ENCODE results near the gene CD300C.
"Not testable (repeated sequence)": the region's sequence is repeated elsewhere in the genome, so short reads cannot be mapped to it uniquely, and the experiment has no call there.

CD300C gene

DNA sequence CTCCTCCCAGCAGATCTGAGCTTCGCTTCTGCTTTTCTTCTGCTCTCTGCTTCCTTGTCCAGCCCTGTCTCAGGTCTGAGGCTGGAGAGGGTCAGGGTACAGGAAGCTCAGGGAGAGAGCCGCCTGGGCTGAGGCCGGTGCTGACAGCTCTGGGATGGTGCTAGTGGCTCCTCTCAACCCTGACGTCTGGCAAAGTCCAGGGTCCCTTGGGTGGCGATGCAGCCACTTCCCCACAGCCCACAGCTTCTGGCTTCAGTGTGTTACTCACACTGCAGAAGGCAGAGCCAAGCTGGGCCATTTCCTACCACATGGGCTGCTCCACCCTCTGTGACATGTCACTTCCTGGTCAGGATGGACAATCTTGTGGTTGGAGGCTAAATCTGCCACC lies at the start of gene CD300C:
CD300C (minus strand) TSS at position 273 of the 388 bp plus-strand sequence. CDS start 333 bp downstream, outside the sequence.
- no peak for DNase-seq

DNA sequence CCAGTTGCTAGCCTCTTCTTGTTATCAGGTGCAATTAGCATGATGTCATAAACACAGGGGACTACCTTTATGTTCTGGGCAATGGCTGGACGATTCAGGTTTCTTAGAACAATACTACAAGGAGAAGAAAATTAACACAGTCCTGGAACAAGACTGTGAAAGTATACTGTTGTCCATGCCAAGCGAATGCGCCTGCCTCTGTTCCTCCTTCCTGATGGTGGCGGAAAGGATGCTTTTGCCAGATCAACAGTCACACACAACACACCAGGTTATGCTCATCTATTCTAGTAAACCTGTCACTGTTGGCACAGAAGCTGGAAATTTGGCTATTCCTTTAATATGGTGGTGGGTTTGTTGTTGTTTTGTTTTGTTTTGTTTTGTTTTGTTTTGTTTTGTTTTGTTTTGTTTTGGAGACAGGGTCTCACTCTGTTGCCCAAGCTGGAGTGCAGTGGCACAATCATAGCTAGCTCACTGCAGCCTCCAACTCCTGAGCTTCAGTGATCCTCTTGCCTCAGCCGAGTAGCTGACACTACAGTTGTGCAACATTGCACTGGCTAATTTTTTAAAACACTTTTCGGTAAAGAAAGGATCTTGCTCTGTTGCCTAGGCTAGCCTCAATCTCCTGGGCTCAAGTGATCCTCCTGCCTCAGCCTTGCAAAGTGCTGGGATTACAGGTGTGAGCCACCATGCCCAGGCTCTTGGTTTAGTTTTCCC lies 49.3 kb upstream of the CD300C start:
- no peak for DNase-seq

DNA sequence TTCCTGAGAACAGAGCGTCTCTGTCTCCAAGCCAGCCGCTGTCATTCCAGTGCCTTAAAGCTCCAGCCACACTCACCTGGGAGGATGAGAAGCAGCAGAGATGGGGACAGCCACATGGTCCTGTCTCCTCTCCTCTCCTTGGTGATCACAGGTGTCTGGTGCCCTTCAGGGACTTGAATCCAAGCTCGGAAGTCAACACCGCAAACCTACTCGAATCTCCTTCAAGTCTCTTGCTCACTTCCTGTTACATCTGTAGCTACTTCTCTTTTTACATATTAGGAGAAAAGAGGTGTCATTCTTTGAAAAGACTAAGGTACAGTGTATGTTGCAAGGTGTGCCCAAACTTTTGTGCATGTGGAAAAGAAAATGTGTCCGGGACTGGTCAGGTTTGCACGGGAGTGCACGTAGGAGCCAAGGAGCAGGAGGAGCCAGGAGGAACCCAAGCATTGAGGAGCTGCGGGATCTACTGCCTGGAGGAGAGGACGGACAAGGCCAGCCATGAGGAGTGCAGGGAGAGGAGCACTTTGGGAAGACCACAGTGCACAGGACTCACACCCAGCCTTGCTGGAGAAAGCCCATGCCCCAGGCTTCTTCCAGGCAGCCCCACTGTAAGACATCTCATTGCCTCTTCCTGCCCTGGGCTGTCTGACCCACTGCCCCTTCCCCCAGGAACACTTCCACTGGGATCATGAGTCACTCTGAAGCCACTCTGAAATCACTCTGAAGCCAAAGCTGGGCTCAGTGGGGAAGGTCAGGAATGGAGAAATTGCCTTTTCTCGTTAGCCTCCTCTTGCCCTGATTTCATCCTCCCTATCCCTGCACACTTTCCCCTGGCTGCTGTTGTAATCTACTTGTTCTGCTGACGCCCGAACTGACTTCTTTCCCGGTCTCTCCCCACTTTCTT lies 46.4 kb upstream of the CD300C start, which contains the start of gene CD300LD:
CD300LD (minus strand) TSS at position 197 of the 904 bp plus-strand sequence; CDS start at position 116, 81 bp downstream.
- DNase-seq: no peak

DNA sequence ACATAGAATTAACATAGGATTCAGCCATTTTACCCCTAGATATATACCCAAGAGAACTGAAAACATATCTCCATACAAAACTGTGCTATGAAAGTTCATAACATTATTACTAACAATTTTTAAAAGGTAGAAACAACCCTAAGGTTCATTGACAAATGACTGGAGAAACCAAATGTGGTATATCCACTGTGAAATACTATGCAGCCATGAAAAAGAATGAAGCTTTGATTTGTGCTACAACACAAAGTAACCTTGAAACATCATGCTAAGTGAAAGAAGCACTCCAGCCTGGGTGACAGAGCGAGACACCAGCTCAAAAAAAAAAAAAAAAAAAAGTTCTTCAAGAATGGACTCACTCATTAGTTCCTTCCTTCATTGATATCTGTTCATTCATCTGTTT lies 45.6 kb upstream of the CD300C start:
- DNase-seq: no peak

DNA sequence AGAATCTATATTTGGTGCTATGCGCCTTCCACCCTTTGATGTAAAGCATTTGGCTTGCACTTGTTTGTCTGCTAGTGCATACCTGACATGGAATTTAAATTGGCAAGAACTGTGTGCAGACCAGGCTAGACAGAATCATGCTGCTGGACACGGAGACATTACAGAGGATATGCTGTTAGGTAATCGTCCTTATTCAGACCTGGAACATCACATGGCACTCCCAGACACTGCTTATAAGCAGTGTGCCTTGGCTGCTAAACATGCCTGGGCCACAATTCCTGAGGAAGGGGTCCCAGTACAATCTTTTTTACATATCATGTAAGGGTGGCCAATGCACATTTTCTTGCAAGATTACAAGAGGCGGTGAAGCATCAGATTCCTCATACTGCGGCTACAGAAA lies 39.8 kb upstream of the CD300C start:
- no peak for DNase-seq

DNA sequence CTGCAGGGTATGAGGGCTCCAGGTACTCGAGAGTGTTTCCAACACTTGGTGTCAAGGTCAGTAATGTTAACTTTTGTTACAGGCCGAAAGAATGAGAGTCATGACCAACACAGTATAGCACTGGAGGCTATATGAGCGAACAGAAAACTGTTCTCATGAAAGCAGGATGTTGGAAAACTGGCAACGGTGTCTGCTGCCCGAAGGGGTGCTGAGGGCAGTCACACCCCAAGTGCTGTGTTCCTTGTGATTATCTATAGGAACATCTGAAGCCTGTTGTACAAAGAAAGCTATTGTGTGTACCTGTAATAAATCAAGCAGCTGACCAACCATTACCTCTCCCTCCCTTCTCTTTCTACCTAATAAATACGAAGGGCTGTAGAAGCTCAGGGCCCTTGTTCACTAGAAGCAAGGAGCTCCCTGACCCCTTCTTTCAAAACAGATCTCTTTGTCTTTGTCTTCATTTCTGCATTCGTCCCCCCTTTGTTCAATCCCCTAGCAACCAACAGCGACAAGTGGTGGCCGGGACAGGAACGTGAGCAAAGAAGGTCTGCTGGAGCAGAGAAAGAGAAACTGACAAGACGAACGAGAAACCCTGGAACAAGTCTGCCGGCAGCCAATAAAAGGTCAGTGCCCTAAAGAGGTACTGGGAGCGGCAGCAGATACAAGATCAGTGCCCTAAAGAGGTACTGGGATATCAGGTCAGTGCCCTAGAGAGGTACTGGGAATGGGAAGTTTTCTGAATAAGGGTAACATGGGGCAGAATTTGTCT lies 38.6 kb upstream of the CD300C start:
- DNase-seq: no peak

DNA sequence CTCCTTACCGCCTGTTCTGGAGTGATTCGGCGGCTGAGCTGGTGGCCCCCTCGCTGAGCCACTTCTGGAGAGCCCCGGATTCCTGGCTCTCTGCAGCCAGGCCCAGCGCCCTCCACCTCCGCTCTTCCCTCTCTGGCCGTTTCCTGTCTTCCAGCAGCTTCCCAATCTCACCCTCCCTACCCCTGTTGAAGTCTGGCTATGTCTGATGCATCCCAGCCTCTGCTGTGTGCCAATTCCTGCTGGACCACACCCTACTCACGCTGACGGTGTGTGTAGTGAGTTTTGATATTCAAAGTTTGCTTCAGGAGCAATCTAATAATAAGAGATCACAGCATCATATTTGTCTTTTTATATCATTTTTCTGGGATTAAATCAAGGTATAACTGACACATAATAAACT lies 36.7 kb upstream of the CD300C start:
- DNase-seq: no peak

DNA sequence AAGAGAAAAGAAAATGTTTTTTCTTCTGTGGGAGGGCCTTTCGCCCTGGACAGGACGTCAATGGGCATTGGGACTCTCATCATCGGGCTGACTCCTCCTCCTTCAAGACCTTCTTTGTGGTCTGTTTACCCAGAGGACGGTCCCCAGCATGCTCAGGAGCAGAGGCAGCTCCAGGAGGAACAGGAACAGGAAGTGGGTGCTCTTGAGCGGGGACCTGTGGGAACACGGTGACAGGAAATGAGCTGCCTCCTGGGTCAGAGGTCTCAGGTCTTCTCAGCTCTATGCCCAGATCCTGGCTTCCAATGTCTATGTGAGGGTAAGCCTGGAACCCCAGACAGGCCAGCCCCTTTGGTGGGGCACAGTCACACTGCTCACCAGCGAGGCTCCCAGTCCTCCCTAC lies 34.0 kb upstream of the CD300C start:
- no peak for DNase-seq

DNA sequence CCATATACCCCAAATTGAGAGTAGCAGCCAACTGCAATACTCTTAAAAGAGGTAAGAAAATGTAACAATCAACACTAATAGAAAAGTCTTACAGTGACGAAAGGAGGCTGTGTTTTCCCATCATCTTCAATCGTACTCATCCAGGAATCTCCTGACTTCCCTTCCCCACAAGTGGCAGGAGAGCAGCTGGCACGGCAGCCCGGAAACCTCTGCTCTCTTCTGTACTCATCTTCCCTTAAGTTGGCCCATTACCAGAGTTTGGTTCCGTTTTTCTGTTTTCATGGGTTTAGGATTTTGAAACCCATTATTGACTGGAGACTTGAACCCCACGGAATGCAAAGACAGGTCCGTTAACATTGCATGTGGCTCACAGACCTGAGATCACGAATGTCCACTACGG lies 33.1 kb upstream of the CD300C start:
- no peak for DNase-seq

DNA sequence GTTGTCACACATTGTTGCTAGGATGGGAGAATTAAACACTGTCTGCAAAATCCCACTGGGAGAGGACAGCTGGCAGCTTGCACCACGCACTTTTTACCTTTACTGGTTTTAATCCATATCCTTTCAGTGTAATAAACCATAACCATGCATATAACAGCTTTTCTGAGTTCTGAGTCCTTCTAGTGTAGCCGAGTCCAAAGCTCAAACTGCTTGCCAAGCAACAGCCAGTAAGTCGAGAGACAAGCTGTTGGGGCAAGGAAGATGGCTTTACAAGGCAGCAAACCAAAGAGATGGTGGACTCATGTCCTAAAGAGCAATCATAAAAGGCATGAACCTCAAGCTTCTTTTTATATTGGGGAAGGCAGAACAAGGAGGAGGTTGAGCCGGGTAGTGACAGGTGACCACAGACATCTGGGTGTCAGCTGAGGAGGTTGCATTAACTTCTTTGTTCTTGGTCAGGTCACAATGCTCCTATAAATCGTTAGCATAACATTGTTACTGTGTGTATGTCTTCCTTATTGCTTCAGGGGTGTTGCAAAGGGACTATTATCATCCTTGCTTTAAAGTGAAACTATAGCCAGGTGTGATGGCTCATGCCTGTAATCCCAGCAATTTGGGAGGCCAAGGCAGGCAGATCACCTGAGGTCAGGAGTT lies 28.7 kb upstream of the CD300C start:
- no peak for DNase-seq

DNA sequence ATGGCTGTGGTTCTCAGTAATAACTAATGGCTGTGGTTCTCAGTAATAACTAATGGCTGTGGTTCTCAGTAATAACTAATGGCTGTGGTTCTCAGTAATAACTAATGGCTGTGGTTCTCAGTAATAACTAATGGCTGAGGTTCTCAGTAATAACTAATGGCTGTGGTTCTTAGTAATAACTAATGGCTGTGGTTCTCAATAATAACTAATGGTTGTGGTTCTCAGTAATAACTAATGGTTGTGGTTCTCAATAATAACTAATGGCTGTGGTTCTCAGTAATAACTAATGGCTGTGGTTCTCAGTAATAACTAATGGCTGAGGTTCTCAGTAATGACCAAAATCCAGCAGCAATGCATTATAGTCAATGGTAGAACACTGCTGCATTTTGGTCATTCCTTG lies 27.7 kb upstream of the CD300C start:
- not testable (repeated sequence) for DNase-seq

DNA sequence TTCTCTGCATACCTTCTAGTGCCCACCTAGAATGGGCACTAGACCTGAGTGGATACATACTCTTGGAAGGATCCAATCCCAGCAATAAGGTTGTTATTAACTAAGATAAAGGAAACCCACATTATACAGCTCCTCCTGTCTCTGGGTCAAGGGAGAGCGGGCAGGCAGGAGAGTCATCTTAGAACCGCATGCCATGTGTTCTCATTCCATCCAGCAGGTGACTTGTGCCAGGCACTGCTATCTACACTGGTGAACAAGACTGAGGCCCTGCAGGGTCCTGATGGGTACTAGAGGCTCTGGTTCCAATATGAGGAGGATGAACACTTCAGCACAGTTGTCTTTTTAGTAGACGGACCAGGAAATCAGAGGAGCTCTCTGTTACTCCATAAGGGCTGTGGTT lies 27.3 kb upstream of the CD300C start:
- no peak for DNase-seq

DNA sequence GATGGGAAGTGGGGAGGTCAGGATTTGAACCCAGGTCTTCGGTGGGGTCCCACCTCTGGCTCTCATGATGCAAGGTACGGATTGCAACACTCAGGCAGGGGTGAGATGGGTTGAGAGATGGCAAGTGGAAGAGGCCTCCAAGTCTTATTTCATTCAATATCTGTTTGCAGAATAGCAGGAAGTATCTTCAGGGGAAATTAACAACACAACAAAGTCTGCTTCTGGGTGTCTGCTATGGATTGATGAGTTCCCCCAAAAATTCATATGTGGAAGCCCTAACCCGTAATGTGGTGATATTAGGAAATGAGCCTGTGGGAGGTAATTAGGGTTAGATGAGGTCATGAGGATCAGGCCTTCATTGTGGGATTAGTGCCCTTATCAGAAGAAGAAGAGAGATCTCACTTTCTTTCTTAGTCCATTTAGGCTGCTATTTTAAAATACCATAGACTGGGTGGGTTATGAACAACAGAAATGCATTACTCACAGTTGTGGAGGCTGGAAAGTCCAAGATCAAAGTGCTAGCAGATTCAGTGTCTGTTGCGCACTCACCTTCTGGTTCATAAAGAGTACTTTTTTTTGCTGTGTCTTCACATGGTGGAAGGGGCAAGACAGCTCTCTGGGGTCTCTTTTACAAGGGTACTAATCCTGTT lies 25.8 kb upstream of the CD300C start:
- DNase-seq: no peak

DNA sequence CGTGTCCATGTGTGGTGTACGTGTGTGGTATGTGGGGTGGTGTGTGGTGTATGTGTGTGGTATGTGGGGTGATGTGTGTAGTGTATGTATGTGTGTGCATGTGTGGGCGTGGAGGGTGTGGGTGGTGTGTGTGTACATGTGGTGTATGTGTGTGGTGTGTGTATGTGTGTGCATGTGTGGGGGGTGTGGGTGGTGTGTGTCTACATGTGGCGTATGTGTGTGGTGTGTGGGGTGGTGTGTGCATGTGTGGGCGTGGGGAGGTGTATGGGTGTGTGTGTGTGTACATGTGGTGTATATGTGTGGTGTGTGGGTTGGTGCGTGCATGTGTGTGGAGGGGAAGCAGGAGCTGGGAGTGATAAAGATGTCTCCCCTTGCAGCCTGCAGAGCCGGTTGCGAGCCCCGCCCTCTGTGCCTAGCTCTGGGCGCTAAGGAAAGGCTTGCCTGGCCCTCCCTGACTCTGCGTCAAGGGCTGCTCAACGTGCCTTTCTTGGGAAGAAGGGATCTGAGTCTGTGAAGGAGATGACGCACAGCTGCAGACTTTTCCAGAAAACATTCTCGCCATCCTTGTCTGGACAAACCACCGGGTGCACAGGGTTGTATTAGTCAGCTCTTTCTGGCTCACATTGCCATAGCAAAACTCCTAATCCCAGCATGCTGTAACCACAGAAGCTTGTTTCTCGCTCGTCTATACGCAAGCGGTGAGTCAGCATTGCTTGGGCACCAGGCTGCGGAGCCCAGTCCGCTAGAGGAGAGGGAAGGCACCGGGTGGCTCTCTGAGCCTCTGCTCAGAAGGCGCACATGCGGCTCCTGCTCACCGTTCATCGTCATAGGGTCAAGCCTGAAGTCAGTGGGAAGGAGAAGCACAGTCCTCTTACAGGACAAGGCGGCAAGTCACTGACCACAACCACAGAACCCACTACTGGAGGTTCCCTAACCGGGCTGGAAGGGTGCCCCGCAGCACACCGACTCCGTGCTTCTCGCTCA lies 23.4 kb upstream of the CD300C start:
- DNase-seq: peak; percentile 30

DNA sequence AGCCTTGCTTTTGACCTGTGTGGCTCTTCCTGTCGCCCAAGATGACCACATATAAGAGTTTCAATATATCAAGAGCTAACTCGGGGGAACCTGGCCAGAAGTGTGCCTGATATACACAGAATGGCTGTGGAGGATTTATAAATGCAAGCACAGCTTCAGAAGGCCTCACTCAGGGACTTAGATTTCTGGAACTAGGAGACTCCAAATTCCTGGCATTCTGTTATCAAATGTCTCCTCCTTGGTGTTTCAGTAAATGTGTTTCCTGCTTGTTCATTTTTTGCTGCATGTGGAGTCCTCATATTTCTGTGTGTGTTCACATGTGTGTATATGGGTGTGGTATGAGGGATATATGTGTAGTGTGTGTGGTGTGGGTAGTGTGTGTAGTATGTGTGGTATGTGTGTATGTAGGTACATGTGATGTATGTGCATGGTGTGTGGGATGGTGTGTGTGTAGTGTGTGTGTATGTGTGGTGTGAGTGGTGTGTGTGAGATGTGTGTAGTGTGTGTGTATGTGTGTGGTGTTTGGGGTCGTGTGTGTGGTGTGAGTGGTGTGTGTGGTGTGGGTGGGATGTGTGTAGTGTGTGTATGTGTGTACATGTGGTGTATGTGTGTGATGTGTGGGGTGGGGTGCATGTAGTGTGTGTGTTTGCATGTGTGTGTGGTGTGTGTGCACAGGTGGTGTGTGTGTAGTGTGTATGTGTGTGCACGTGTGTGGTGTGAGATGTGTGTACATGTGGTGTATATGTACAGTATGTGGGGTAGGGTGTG lies 22.4 kb upstream of the CD300C start:
- no peak for DNase-seq

DNA sequence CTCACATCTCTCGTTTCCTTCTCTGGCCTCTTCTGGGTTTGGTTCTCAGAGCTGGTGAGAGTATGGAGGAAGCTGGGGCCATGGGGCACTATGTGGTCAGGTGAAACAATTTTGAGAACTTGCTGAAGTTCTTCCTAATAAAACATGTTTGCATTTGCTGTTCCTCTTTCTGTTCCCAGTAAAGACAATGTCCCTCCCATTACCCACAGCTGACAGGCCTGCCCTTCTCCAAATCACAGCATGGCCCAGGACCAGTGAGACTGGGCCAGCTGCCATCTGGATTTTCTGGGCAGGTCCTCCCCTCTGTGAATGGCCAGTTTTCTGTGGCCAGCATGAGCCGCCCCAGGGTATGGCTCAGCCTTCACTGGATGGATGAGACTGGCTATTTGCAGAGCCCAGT lies 21.5 kb upstream of the CD300C start, which contains the start of gene CD300H:
CD300H (minus strand) TSS at position 113 of the 400 bp plus-strand sequence.
- no peak for DNase-seq

DNA sequence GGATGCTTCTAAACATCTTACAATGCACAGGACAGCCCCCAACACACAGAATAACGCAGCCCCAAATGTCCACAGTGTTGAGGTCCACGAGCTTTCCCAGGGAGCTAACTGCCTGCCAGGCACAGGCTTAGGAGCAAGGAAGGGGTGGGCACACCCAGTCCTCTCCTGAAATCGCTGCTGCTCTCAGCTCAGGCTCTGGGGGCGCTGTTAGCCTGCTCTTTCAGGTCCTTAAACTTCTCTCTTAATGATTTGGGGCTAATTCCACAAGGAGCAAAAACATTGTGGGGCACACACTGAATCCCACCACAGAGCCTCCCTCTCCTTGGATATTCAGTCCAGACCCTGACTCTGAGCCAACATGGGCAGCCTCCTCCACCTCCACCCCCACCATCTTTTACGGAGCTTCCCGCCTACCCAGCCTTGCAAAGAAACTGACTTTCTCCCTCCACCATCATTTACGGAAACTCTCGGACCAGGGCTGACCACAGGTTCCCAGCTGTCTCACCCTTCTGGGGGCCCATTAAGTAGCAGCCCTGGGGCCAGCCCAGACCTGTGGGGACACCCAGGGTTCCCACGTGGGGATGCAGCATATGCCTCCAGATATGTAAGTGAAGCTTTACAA lies 20.3 kb upstream of the CD300C start:
- DNase-seq: no peak

DNA sequence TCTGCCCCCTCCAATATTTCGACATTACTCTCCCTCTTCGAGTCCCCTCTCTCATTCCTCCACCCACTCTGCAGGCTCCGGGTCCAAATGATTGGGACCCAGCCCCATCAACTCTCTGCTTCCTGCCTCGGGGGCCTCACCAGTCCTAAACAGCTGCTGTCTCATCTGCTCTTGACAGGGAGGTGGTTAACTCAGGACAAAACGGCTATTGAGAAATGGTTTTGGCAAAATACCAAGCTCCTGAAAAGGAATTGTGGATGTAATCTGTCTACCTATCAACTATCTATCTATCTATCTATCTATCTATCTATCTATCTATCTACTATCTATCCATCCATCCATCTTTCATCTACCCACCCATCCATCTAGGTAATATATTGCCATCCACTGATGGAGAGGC lies 19.2 kb upstream of the CD300C start:
- no peak for DNase-seq

DNA sequence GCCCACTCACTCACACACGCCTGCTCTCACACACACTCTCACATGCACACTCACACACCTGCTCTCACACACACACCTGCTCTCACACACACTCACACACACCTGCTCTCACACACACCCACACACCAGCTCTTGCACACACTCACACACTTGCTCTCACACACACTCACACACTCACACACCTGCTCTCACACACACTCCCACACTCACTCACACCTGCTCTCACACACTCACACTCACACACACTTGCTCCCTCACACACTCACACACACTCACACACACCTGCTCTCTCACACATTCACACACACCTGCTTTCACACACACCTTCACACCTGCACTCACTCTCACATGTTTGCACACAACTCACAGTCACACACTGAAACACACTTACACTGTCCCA lies 17.4 kb upstream of the CD300C start:
- no peak for DNase-seq

DNA sequence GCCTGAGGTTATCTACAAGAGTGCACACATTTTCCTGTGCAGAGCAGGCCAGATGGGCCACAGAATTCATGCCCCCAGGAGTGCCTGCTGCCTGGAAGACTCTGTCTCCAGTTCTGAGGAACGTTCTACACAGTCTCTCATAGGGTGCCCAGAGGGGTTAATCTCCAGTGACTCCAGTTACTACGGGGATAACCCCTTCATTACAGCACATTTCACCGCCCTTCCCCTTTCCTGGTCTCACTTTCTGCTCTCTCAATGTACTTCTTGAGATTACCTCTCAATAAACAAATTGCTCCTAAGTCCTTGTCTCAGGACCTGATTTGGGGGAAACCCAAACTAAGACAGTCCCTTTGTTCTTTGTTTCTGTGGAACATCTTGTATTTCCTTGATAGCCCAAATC lies 15.7 kb upstream of the CD300C start:
- DNase-seq: no peak

Measured in HCEC 1CT (cell line).